GM12872 (cell line): ENCODE data around the gene ZNF385D.

Experiments
- CTCF ChIP-seq: IDR thresholded peaks from 3 replicates; pipeline ENCODE4 v1.5.1; 2011; ENCODE audit warnings: low read depth, mild to moderate bottlenecking, low read length, moderate library complexity; ENCODE audit not compliant: insufficient read depth

Gene ZNF385D

GRCh38 chr3:21573291-21573690 lies 177.7 kb downstream of the ZNF385D start:
- TF ChIP-seq CTCF: no peak

GRCh38 chr3:21564531-21564930 lies 186.5 kb downstream of the ZNF385D start:
- TF ChIP-seq CTCF: no peak

GRCh38 chr3:21562243-21562642 lies 188.8 kb downstream of the ZNF385D start:
- TF ChIP-seq CTCF: no peak

GRCh38 chr3:21561472-21561871 lies 189.5 kb downstream of the ZNF385D start:
- no peak for TF ChIP-seq CTCF

GRCh38 chr3:21551019-21551418 lies 200.0 kb downstream of the ZNF385D start:
- no peak for TF ChIP-seq CTCF

GRCh38 chr3:21544076-21544462 lies 206.9 kb downstream of the ZNF385D start:
- TF ChIP-seq CTCF: no peak

- no peak for TF ChIP-seq CTCF
Measured at GRCh38 chr3:21543380-21544075, 207.5 kb downstream of the ZNF385D start.
